HepG2 (cell line): ENCODE measurements around the gene AADACL4. TPM values are rescaled to one million over a fixed set of nuclear protein-coding genes. Genes with fewer than 3 reads are reported as not detected.
"Not testable (repeated sequence)": the region's sequence is repeated elsewhere in the genome, so short reads cannot be mapped to it uniquely, and the experiment has no call there.

Source experiments
- ATAC-seq: fragments of 200-7000 bp; cut with Tn5 transposase; 3 replicates; pipeline ENCODE4 v1.9.1; 2020; ENCODE audit warnings: mild to moderate bottlenecking, moderate library complexity
- BruUV-seq: library from RNA; stranded (reverse); fragments of 400-500 nt; replicated peaks from 2 replicates; lab custom pipeline; 2021; lab: Mats Ljungman, UMichigan
- CTCF ChIA-PET: fragments of 300-600 bp; formaldehyde crosslinking; extraction: SDS; loops from one replicate; lab custom pipeline; 2021; ENCODE audit warnings: low total read pairs, inconsistent platforms, low intra/inter-chr PET ratio; lab: Yijun Ruan, JAX
- POLR2A ChIA-PET: fragments of 350-600 bp; sonication (Branson Sonifier 250); formaldehyde crosslinking; loops from one replicate; lab custom pipeline; 2020; ENCODE audit warnings: antibody characterized with exemption, inconsistent platforms; lab: Yijun Ruan, JAX
- DNase-seq: peaks from one replicate; pipeline ENCODE4 v3.0.0-alpha.2; 2015; ENCODE audit warnings: low spot score
- FAIRE-seq: peaks from 3 replicates; lab custom pipeline; 2011; peaks lifted over from hg19 to GRCh38; lab: Jason Lieb, UNC
- H2AFZ ChIP-seq: one replicate; pipeline ENCODE4 v1.6.1; 2011; ENCODE audit warnings: low read length, inconsistent platforms
- H3K27ac ChIP-seq: fragments of 300-600 bp; 3 replicates; pipeline ENCODE4 v1.8.0; 2011; ENCODE audit warnings: mixed run types, mild to moderate bottlenecking, mixed read lengths, low read length, inconsistent platforms; ENCODE audit not compliant: insufficient read depth; ENCODE audit errors: extremely low read length
- H3K27me3 ChIP-seq, 2 experiments: fragments of 200-600 bp in 1 of 2; 2 replicates in 1 of 2; 3 replicates in 1 of 2; pipeline versions ENCODE4 v1.6.0 to v1.8.0; 2011; ENCODE audit warnings: low read length in 2 of 2, mild to moderate bottlenecking in 2 of 2, moderate library complexity in 2 of 2, inconsistent platforms in 1 of 2; ENCODE audit not compliant: insufficient read depth in 2 of 2, control insufficient read depth in 1 of 2
- H3K36me3 ChIP-seq, 2 experiments: fragments of 200-600 bp in 1 of 2; replicated peaks in 1 of 2; 2 replicates in 1 of 2; 3 replicates in 1 of 2; pipeline versions ENCODE4 v1.5.1 to v1.8.0; 2011; ENCODE audit warnings: low read length in 2 of 2, inconsistent platforms in 1 of 2; ENCODE audit not compliant: insufficient read depth in 2 of 2, control insufficient read depth in 1 of 2
- H3K4me1 ChIP-seq: 2 replicates; pipeline ENCODE4 v1.5.1; 2012; ENCODE audit warnings: low read length, inconsistent platforms; ENCODE audit not compliant: insufficient read depth
- H3K4me2 ChIP-seq: 2 replicates; pipeline ENCODE4 v1.6.0; 2011; ENCODE audit warnings: low read depth, low read length, inconsistent platforms
- H3K4me3 ChIP-seq, 3 experiments: fragments of 200-600 bp in 1 of 3; sonication (generic), shearing (Covaris generic) in 1 of 3; replicated peaks in 1 of 3; 2 replicates each; pipeline ENCODE4 v1.5.1; 2011 to 2016; ENCODE audit warnings: low read length in 3 of 3, inconsistent platforms in 2 of 3, low read depth in 2 of 3, mild to moderate bottlenecking in 2 of 3, control low read depth in 1 of 3, mixed read lengths in 1 of 3; ENCODE audit not compliant: insufficient read depth in 1 of 3
- H3K79me2 ChIP-seq: one replicate; pipeline ENCODE4 v1.6.1; 2011; ENCODE audit warnings: low read length, inconsistent platforms; ENCODE audit not compliant: insufficient read depth
- H3K9ac ChIP-seq: 2 replicates; pipeline ENCODE4 v1.6.0; 2011; ENCODE audit warnings: mild to moderate bottlenecking, low read depth, low read length, inconsistent platforms; ENCODE audit not compliant: insufficient read depth
- H3K9me3 ChIP-seq: 2 replicates; pipeline ENCODE4 v1.5.1; 2012; ENCODE audit warnings: mild to moderate bottlenecking, low read length
- H4K20me1 ChIP-seq: 2 replicates; pipeline ENCODE4 v1.6.0; 2011; ENCODE audit warnings: inconsistent platforms, mild to moderate bottlenecking, low read length, moderate library complexity; ENCODE audit not compliant: insufficient read depth
- FOXM1 ChIP-seq: sonication (generic); formaldehyde crosslinking; IDR thresholded peaks from 2 replicates; pipeline ENCODE4 v1.5.0; 2020; ENCODE audit warnings: missing genetic modification reagents
- MZF1 ChIP-seq: sonication (generic); formaldehyde crosslinking; IDR thresholded peaks from 2 replicates; pipeline ENCODE4 v1.8.1; 2023; ENCODE audit warnings: mild to moderate bottlenecking, missing genetic modification reagents, borderline replicate concordance
- PPARG ChIP-seq: conservative IDR thresholded peaks from 2 replicates; pipeline ENCODE4 v1.6.1; 2016; ENCODE audit warnings: missing biosample characterization, missing genetic modification reagents
- SIX4 ChIP-seq: sonication (generic); formaldehyde crosslinking; IDR thresholded peaks from 2 replicates; pipeline ENCODE4 v1.4.0; 2020; ENCODE audit warnings: missing genetic modification reagents
- ZNF563 ChIP-seq: sonication (generic); formaldehyde crosslinking; IDR thresholded peaks from 2 replicates; pipeline ENCODE4 v1.8.0; 2022; ENCODE audit warnings: mild to moderate bottlenecking, moderate library complexity, missing genetic modification reagents
- ZNF7 ChIP-seq: IDR thresholded peaks from 2 replicates; pipeline ENCODE4 v1.6.1; 2016; ENCODE audit warnings: missing biosample characterization, missing genetic modification reagents
- WGBS: methylation state at CpG from one replicate; pipeline ENCODE4 v1.1.6; 2017; ENCODE audit warnings: low lambda C conversion rate; 5-methylcytosine and 5-hydroxymethylcytosine counted together
- in situ Hi-C: cut with HindIII; loops from 2 replicates; pipeline ENCODE4 v1.10.0; 2017; ENCODE audit warnings: low pct_unique_long_range_greater_than_20kb; ENCODE audit not compliant: extremely low pct_ligation_motif_present
- intact Hi-C: fragments of 100-400 bp; cut with micrococcal nuclease; formaldehyde crosslinking; loops from one replicate; pipeline ENCODE4 v1.10.0; 2022; ENCODE audit not compliant: unreplicated experiment
- polyA plus RNA-seq, 8 experiments: library from polyadenylated mRNA; depleted of rRNA in 3 of 8; stranded (reverse) in 7 of 8; unstranded in 1 of 8; fragments of >200 nt; fragmentation: Illumina TruSeq in 4 of 8; extraction: Trizol in 4 of 8; gene quantifications; 2 replicates each; pipeline versions ENCODE4 v1.2.1 to v1.2.3, GENCODE V29; 2011 to 2016; ENCODE audit warnings: low read depth in 4 of 8, missing spikeins in 1 of 8, mixed read lengths in 1 of 8; ENCODE audit not compliant: insufficient read depth in 1 of 8
- total RNA-seq, 5 experiments: library from RNA; depleted of rRNA; stranded (reverse); fragments of >200 nt; fragmentation: Illumina TruSeq; extraction: Trizol; gene quantifications; 2 replicates each; pipeline ENCODE4 v1.2.3, GENCODE V29; 2016; ENCODE audit warnings: low read depth in 1 of 5
- TF ChIP-seq, protein P1 (sequence below): sonication (generic); formaldehyde crosslinking; IDR thresholded peaks from 2 replicates; pipeline ENCODE4 v1.5.1; 2020; ENCODE audit warnings: missing genetic modification reagents, mild to moderate bottlenecking, borderline replicate concordance
- TF ChIP-seq, protein P2 (sequence below), 2 experiments: fragments of 450-650 bp in 1 of 2; sonication (generic) in 1 of 2; formaldehyde crosslinking; IDR thresholded peaks; 2 replicates each; pipeline versions ENCODE4 v1.5.0 to v1.8.0; 2020 to 2022; ENCODE audit warnings: mild to moderate bottlenecking in 1 of 2, missing genetic modification reagents in 1 of 2
- TF ChIP-seq, protein P3 (sequence below): sonication (generic); formaldehyde crosslinking; IDR thresholded peaks from 2 replicates; pipeline ENCODE4 v1.8.0; 2022; ENCODE audit warnings: mild to moderate bottlenecking, missing genetic modification reagents, moderate library complexity
- TF ChIP-seq, protein P4 (sequence below), 2 experiments: sonication (generic) in 1 of 2; formaldehyde crosslinking in 1 of 2; IDR thresholded peaks; 2 replicates each; pipeline versions ENCODE4 v1.5.1 to v1.6.1; 2011 to 2020; ENCODE audit warnings: borderline replicate concordance in 1 of 2, low read depth in 1 of 2, low read length in 1 of 2, mild to moderate bottlenecking in 1 of 2, missing genetic modification reagents in 1 of 2, moderate library complexity in 1 of 2

Gene AADACL4
- total and polyA plus RNA-seq, 2 of the 13 experiments (the other 11 are each of a cell fraction or from before 2014, with no cell fraction given): not detected

DNA sequence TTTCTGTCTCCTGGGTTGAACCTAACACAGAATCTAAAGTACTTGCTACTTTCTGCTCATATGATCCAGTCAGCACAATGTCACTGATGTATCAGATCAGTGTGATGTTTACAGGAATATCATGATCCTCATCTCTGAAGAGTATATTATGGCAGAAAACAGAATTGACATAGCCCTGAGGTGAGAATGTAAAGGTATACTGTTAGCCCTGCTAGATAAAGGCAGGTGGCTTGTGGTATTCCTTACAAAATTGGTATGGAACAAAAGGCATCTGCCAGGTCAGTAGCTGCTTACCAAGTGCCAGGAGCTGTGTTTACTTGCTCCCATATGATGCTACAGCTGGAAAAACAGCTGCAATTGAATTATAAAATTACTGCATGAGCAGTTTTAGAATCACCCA lies 30.5 kb downstream of the AADACL4 start (continued):
- TF ChIP-seq, protein P1, sequence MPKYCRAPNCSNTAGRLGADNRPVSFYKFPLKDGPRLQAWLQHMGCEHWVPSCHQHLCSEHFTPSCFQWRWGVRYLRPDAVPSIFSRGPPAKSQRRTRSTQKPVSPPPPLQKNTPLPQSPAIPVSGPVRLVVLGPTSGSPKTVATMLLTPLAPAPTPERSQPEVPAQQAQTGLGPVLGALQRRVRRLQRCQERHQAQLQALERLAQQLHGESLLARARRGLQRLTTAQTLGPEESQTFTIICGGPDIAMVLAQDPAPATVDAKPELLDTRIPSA (CRISPR knock-in tag): no peak
- no peak for TF ChIP-seq MZF1 (CRISPR knock-in tag)
- no peak for TF ChIP-seq ZNF7 (CRISPR knock-in tag)
- TF ChIP-seq PPARG: no peak

DNA sequence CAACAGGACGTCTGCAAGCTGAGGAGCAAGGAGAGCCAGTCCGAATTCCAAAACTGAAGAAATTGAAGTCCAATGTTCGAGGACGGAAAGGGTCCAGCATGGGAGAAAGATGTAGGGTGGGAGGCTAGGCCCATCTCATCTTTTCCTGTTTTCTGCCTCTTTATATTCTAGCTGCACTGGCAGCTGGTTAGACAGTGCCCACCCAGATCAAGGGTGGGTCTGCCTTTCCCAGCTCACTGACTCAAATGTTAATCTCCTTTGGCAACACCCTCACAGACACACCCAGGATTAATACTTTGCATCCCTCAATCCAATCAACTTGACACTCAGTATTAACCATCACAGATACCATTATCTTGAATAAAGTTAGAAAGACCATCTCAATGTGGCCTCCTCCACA lies 32.2 kb downstream of the AADACL4 start:
- CTCF ChIA-PET: not testable (repeated sequence)

DNA sequence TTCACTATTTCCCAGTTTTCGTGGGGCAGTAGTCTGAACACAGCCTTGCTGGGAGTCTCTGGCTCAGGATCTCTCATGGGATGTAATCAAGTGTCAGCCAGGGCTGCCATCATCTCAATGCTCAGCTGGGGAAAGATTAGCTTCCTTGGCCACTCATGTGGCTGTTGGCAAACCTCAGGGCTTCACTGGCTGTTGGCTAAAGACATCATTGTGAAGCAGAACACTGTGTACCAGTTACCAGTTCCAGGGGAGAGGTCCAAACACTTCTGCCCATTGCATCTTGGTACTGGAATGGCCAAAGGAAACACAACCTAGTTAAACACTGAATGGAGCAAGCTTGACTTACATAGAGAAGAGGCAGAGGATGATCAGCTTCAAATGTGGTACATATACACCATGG lies 33.7 kb downstream of the AADACL4 start:
- POLR2A ChIA-PET: no interaction called here
- CTCF ChIA-PET: no interaction called here
- intact Hi-C loops (no loop called here), in situ Hi-C loops (no loop called here)
- no peaks in the 10 kb centered on the region for H3K9me3 ChIP-seq
- FAIRE-seq (no peak), ATAC-seq (no peak), DNase-seq (no peak)
- no peak overlapping the region for H3K4me2 ChIP-seq
- no peaks in the 10 kb centered on the region for H3K4me1 ChIP-seq
- TF ChIP-seq SIX4 (no peak), ZNF563 (CRISPR knock-in tag) (no peak), FOXM1 (no peak)
- TF ChIP-seq, protein P2, sequence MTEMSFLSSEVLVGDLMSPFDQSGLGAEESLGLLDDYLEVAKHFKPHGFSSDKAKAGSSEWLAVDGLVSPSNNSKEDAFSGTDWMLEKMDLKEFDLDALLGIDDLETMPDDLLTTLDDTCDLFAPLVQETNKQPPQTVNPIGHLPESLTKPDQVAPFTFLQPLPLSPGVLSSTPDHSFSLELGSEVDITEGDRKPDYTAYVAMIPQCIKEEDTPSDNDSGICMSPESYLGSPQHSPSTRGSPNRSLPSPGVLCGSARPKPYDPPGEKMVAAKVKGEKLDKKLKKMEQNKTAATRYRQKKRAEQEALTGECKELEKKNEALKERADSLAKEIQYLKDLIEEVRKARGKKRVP (CRISPR knock-in tag; IDR thresholded peaks at IDR 0.05): no peak
- TF ChIP-seq, protein P3, sequence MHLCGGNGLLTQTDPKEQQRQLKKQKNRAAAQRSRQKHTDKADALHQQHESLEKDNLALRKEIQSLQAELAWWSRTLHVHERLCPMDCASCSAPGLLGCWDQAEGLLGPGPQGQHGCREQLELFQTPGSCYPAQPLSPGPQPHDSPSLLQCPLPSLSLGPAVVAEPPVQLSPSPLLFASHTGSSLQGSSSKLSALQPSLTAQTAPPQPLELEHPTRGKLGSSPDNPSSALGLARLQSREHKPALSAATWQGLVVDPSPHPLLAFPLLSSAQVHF (CRISPR knock-in tag): no peak
- TF ChIP-seq, protein P4, sequence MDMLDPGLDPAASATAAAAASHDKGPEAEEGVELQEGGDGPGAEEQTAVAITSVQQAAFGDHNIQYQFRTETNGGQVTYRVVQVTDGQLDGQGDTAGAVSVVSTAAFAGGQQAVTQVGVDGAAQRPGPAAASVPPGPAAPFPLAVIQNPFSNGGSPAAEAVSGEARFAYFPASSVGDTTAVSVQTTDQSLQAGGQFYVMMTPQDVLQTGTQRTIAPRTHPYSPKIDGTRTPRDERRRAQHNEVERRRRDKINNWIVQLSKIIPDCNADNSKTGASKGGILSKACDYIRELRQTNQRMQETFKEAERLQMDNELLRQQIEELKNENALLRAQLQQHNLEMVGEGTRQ (IDR thresholded peaks at IDR 0.05; ENCODE audit: low read depth, low read length): no peak
- TF ChIP-seq, protein P4 (CRISPR knock-in tag; IDR thresholded peaks at IDR 0.05; ENCODE audit: borderline replicate concordance): no peak
- no peaks in the 10 kb centered on the region for H3K36me3 ChIP-seq
- no peak overlapping the region for H3K27ac ChIP-seq
- no peak overlapping the region for H3K4me3 ChIP-seq
- WGBS: 0% methylated on average over 1 of the region's 1 CpG
- H4K20me1 ChIP-seq: no peaks in the 10 kb centered on the region
- H3K9ac ChIP-seq: no peak overlapping the region
- peaks cover 2 to 12% of the 10 kb centered on the region in 2 experiments; a peak in 2 of 5 replicates for H3K27me3 ChIP-seq
- no peaks in the 10 kb centered on the region for H3K79me2 ChIP-seq
- no peak overlapping the region for H2AFZ ChIP-seq
- BruUV-seq: no TSS peak

More for the DNA sequence above, 32.2 kb downstream of the AADACL4 start:
- DNase-seq, H3K36me3 ChIP-seq, ATAC-seq, intact Hi-C loops, H3K79me2 ChIP-seq, H3K27ac ChIP-seq, H3K9me3 ChIP-seq, POLR2A ChIA-PET, H4K20me1 ChIP-seq, H2AFZ ChIP-seq, FAIRE-seq, H3K4me1 ChIP-seq, H3K9ac ChIP-seq, in situ Hi-C loops, H3K4me2 ChIP-seq, H3K4me3 ChIP-seq, BruUV-seq: not testable (repeated sequence)
- H3K27me3 ChIP-seq: peaks cover 2 to 12% of the 10 kb centered on the region in 2 experiments; a peak in 2 of 5 replicates
- WGBS: 20% methylated on average over 4 of the region's 4 CpGs
